GF-D8 (cell line): ENCODE data around the gene FTHL17.

Experiments used
- DNase-seq: peaks from one replicate; lab custom pipeline; 2025; lab: John Stamatoyannopoulos, UW

FTHL17 gene

GRCh38 chrX:31038575-31039326 is 33.1 kb downstream of the FTHL17 start:
- no peak for DNase-seq

- no peak for DNase-seq
These were observed 34.9 kb downstream of the FTHL17 start for GRCh38 chrX:31036895-31037294.

- no peak for DNase-seq
These were observed 44.5 kb downstream of the FTHL17 start for GRCh38 chrX:31027351-31027750.

GRCh38 chrX:31024866-31025265 is 47.0 kb downstream of the FTHL17 start:
- DNase-seq: no peak

GRCh38 chrX:31021537-31021936 is 50.3 kb downstream of the FTHL17 start:
- no peak for DNase-seq
